Bronchial epithelial cell (primary cell): ENCODE results near the gene PPP1R13B. TPM values are rescaled to one million over a fixed set of nuclear protein-coding genes. Genes with fewer than 3 reads are reported as not detected.

Source experiments
- DNase-seq: peaks from one replicate; pipeline ENCODE4 v3.0.0-alpha.2; 2010; ENCODE audit warnings: low read depth
- FAIRE-seq: peaks from 2 replicates; lab custom pipeline; 2011; peaks lifted over from hg19 to GRCh38; lab: Jason Lieb, UNC
- H3K27me3 ChIP-seq: 2 replicates; pipeline ENCODE4 v1.5.1; 2011; ENCODE audit warnings: low read length; ENCODE audit not compliant: control insufficient read depth, insufficient read depth
- H3K36me3 ChIP-seq: 2 replicates; pipeline ENCODE4 v1.5.1; 2011; ENCODE audit warnings: low read length; ENCODE audit not compliant: control insufficient read depth, insufficient read depth
- H3K4me3 ChIP-seq: 2 replicates; pipeline ENCODE4 v1.5.1; 2011; ENCODE audit warnings: mild to moderate bottlenecking, low read depth, low read length, control low read depth
- total RNA-seq: library from RNA; depleted of rRNA; stranded (reverse); fragments of >200 nt; gene quantifications from 2 replicates; pipeline ENCODE4 v1.2.1, GENCODE V29; 2014
- TF ChIP-seq, protein P1 (sequence below): IDR thresholded peaks from 2 replicates; pipeline ENCODE4 v1.5.1; 2011; ENCODE audit warnings: mild to moderate bottlenecking, moderate library complexity, low read length, control low read depth, inconsistent platforms; ENCODE audit not compliant: insufficient read depth, severe bottlenecking

The PPP1R13B gene
- total RNA-seq, 1 donor from 2014 or later: 4.2 TPM

GRCh38 chr14:103770500-103770899 lies 76.9 kb downstream of the PPP1R13B start:
- no peak for FAIRE-seq
- no peaks in the 10 kb centered on the region for H3K27me3 ChIP-seq
- peaks cover 4% of the 10 kb centered on the region for H3K36me3 ChIP-seq
- TF ChIP-seq, protein P1, sequence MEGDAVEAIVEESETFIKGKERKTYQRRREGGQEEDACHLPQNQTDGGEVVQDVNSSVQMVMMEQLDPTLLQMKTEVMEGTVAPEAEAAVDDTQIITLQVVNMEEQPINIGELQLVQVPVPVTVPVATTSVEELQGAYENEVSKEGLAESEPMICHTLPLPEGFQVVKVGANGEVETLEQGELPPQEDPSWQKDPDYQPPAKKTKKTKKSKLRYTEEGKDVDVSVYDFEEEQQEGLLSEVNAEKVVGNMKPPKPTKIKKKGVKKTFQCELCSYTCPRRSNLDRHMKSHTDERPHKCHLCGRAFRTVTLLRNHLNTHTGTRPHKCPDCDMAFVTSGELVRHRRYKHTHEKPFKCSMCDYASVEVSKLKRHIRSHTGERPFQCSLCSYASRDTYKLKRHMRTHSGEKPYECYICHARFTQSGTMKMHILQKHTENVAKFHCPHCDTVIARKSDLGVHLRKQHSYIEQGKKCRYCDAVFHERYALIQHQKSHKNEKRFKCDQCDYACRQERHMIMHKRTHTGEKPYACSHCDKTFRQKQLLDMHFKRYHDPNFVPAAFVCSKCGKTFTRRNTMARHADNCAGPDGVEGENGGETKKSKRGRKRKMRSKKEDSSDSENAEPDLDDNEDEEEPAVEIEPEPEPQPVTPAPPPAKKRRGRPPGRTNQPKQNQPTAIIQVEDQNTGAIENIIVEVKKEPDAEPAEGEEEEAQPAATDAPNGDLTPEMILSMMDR: no peak
- no peak overlapping the region for H3K4me3 ChIP-seq
- no peak for DNase-seq

- TF ChIP-seq, protein P1: no peak
- no peak for FAIRE-seq
- H3K27me3 ChIP-seq: no peaks in the 10 kb centered on the region
Measured at GRCh38 chr14:103767336-103767894, 80.0 kb downstream of the PPP1R13B start.

DNA sequence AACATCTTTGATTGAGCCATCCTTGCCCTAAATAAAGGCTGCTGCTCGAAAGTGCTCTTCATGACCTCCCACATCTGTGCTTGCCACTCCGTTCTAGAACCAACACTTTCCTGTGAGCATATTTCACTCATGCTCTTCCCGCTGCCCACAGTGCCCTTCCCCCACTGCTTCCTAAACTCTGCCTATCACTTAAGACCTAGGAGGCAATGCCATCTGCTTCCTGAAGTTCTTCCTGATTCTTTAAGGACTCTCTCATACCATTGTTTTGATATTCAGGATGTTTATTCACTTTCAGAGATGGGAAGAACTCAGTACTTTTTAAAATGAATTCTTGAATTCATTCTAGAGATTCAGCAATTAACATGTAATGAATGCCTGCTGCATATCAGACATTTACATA lies 81.8 kb downstream of the PPP1R13B start:
- Histone ChIP-seq H3K27me3 (no peaks in the 10 kb centered on the region), H3K4me3 (no peak overlapping the region), H3K36me3 (peaks cover 2% of the 10 kb centered on the region)
- TF ChIP-seq, protein P1: no peak
- FAIRE-seq (no peak), DNase-seq (no peak)

More at GRCh38 chr14:103767336-103767894, 80.0 kb downstream of the PPP1R13B start:
- Histone ChIP-seq H3K4me3 (no peak overlapping the region), H3K36me3 (peaks cover 2% of the 10 kb centered on the region)
- no peak for DNase-seq

- Histone ChIP-seq H3K27me3 (no peaks in the 10 kb centered on the region), H3K36me3 (peaks cover 2% of the 10 kb centered on the region), H3K4me3 (no peak overlapping the region)
- no peak for FAIRE-seq
- no peak for DNase-seq
- TF ChIP-seq, protein P1: no peak
Measured at GRCh38 chr14:103763730-103764488, 83.5 kb downstream of the PPP1R13B start.

- TF ChIP-seq, protein P1: no peak
- Histone ChIP-seq H3K36me3 (peaks cover 2% of the 10 kb centered on the region), H3K27me3 (no peaks in the 10 kb centered on the region), H3K4me3 (no peak overlapping the region)
- DNase-seq (no peak), FAIRE-seq (no peak)
Measured at GRCh38 chr14:103762541-103762940, 84.8 kb downstream of the PPP1R13B start.
